Adrenal gland (tissue), 12 donors: ENCODE results near the gene HOXA13. TPM values are rescaled to one million over a fixed set of nuclear protein-coding genes. Genes with fewer than 3 reads are reported as not detected.
A peak's percentile ranks its signal among the peaks of the same experiment; 100 is the strongest.

Experiments used
- DNase-seq, 7 donors: peaks; one replicate each; pipeline ENCODE4 v3.0.0-alpha.2; 2019 to 2020
- H3K27ac ChIP-seq, 5 donors: fragments of 200-600 bp; sonication (generic) in 4 of 5; 1 replicate in 3 of 5; 2 replicates in 2 of 5; pipeline versions ENCODE4 v1.5.1 to v1.8.0; 2016 to 2020; ENCODE audit warnings: mild to moderate bottlenecking in 1 of 5
- H3K27me3 ChIP-seq: fragments of 200-600 bp; 2 replicates; pipeline ENCODE4 v1.8.0; 2021
- H3K36me3 ChIP-seq, 2 donors: fragments of 200-600 bp; replicated peaks in 1 of 2; 1 replicate in 1 of 2; 2 replicates in 1 of 2; pipeline versions ENCODE4 v1.5.1 to v1.8.0; 2018 to 2022
- H3K4me1 ChIP-seq, 2 donors: fragments of 200-600 bp; replicated peaks in 1 of 2; 1 replicate in 1 of 2; 2 replicates in 1 of 2; pipeline versions ENCODE4 v1.5.1 to v1.8.0; 2018 to 2021
- H3K4me3 ChIP-seq, 4 donors: fragments of 200-600 bp; sonication (generic) in 3 of 4; one replicate each; pipeline ENCODE4 v1.5.1; 2016 to 2018
- H3K9me3 ChIP-seq, 3 donors: fragments of 200-600 bp; sonication (generic) in 1 of 3; replicated peaks in 1 of 3; 1 replicate in 2 of 3; 2 replicates in 1 of 3; pipeline versions ENCODE4 v1.5.1 to v1.8.0; 2016 to 2021
- CTCF ChIP-seq, 6 experiments: fragments of 450-650 bp in 4 of 6; fragments of 200-600 bp in 2 of 6; sonication (generic) in 1 of 6; IDR thresholded peaks; 1 replicate in 5 of 6; 2 replicates in 1 of 6; pipeline versions ENCODE4 v1.5.1 to v1.8.0; 2016 to 2021; ENCODE audit warnings: antibody characterized with exemption in 6 of 6, mild to moderate bottlenecking in 2 of 6, moderate library complexity in 1 of 6
- POLR2A ChIP-seq, 2 donors: fragments of 450-650 bp; IDR thresholded peaks; one replicate each; pipeline ENCODE4 v1.6.1; 2017; ENCODE audit warnings: antibody characterized with exemption in 2 of 2, mild to moderate bottlenecking in 2 of 2, moderate library complexity in 1 of 2
- WGBS, 4 donors: extraction: QIAGEN DNeasy Blood & Tissue Kit in 2 of 4; methylation state at CpG; one replicate each; pipeline versions ENCODE4 v1.1.5 to v1.1.7; 2013 to 2017; 5-methylcytosine and 5-hydroxymethylcytosine counted together
- intact Hi-C, 2 donors: fragments of 100-400 bp; cut with DNase I; formaldehyde crosslinking; loops; one replicate each; pipeline versions ENCODE4 v1.14.1 to v1.15.0; 2022 to 2023
- polyA plus RNA-seq, 3 donors: library from polyadenylated mRNA; stranded (reverse); fragments of 200-250 nt in 2 of 3; fragments of 350-450 nt in 1 of 3; fragmentation: Illumina TruSeq in 1 of 3; extraction: RNeasy Lipid Tissue Mini Kit (QIAGEN cat#74804) in 1 of 3; gene quantifications; one replicate each; pipeline ENCODE4 v1.2.3, GENCODE V29; 2013 to 2014
- total RNA-seq, 9 donors: library from RNA; depleted of rRNA in 4 of 9; stranded (reverse); fragments of >200 nt in 4 of 9; fragments of 120-200 nt in 1 of 9; fragmentation: NEBNext Ultra II Directional in 1 of 9; extraction: Animal tissue kit (Norgen Biotek cat#: 25700) in 1 of 9; gene quantifications; one replicate each; pipeline versions ENCODE4 v1.1.0 to v1.2.4, GENCODE V29; 2013 to 2023
- donor health status: healthy with polysubstance abuse.
- donor health status: Bipolar disorder and iron deficiency.
- donor health status: DM: yes; HTN: yes; CAD: no.
- donor health status: DM: no; HTN: no; CAD: no.
- donor health status: DM: no; HTN: no; CAD: no.
- donor health status: DM: yes; HTN: yes; CAD: no.

HOXA13 gene
- total and polyA plus RNA-seq, 12 donors: 0.17 to 1.4 (median 0.56) TPM; not detected in 1

- TF ChIP-seq CTCF (IDR thresholded peaks at IDR 0.05): no peak
- no peak for TF ChIP-seq POLR2A (IDR thresholded peaks at IDR 0.05)
- H3K9me3 ChIP-seq: no peaks in the 10 kb centered on the region
- DNase-seq: peak in 3 of 7 donors; percentile 47 to 63 (median 61)
- H3K36me3 ChIP-seq: no peaks in the 10 kb centered on the region
- intact Hi-C loops: no loop called here
- H3K27ac ChIP-seq: no peak within 1 kb of the TSS
- H3K27me3 ChIP-seq: peaks cover 92% of the 10 kb centered on the region
- peak within 1 kb of the TSS in 2 of 4 donors; percentile 13 to 28 for H3K4me3 ChIP-seq
- peaks cover 16 to 32% of the 10 kb centered on the region in 2 donors for H3K4me1 ChIP-seq
- WGBS, 4 donors: 2 to 5% (median 4%) methylated on average over 17 to 62 of the region's 62 CpGs
Measured at GRCh38 chr7:27242555-27243339, 42.9 kb upstream of the HOXA13 start, which contains the start of gene EVX1. Gene EVX1, plus strand, starts transcription at chr7:27242802. Its CDS starts 229 bp downstream, at chr7:27243031.

GRCh38 chr7:27242154-27242553 lies 42.3 kb upstream of the HOXA13 start:
- H3K27ac ChIP-seq: no peak overlapping the region
- H3K9me3 ChIP-seq: no peaks in the 10 kb centered on the region
- TF ChIP-seq CTCF (IDR thresholded peaks at IDR 0.05): no peak
- no peak for TF ChIP-seq POLR2A (IDR thresholded peaks at IDR 0.05)
- WGBS, 4 donors: 29 to 37% (median 31%) methylated on average over 14 of the region's 14 CpGs
- H3K4me1 ChIP-seq: peaks cover 16 to 32% of the 10 kb centered on the region in 2 donors
- no peaks in the 10 kb centered on the region for H3K36me3 ChIP-seq
- H3K27me3 ChIP-seq: peaks cover 86% of the 10 kb centered on the region
- intact Hi-C loops: no loop called here
- H3K4me3 ChIP-seq: peak overlapping the region in 1 of 4 donors; percentile 28
- no peak for DNase-seq

GRCh38 chr7:27241189-27242056 lies 41.5 kb upstream of the HOXA13 start:
- TF ChIP-seq CTCF (IDR thresholded peaks at IDR 0.05) (no peak), POLR2A (IDR thresholded peaks at IDR 0.05) (no peak)
- Histone ChIP-seq H3K27me3 (peaks cover 79% of the 10 kb centered on the region), H3K4me1 (peaks cover 16 to 32% of the 10 kb centered on the region in 2 donors), H3K9me3 (no peaks in the 10 kb centered on the region), H3K27ac (no peak overlapping the region), H3K4me3 (no peak overlapping the region), H3K36me3 (no peaks in the 10 kb centered on the region)
- intact Hi-C loops: no loop called here
- DNase-seq: no peak
- 51 to 64% (median 53%) methylated on average over 17 of the region's 17 CpGs for WGBS, 4 donors
